DND-41 (cell line): ENCODE measurements around the gene CD4.

ENCODE experiments used
- ATAC-seq: fragments of 200-7000 bp; cut with Tn5 transposase; 3 replicates; pipeline ENCODE4 v1.9.1; 2021; ENCODE audit warnings: low read depth; ENCODE audit not compliant: insufficient read depth
- DNase-seq: peaks from one replicate; pipeline ENCODE4 v3.0.0-alpha.2; 2020
- H2AFZ ChIP-seq: 2 replicates; pipeline ENCODE4 v1.6.0; 2012; ENCODE audit warnings: low read depth, low read length
- H3K27ac ChIP-seq: 2 replicates; pipeline ENCODE4 v1.5.1; 2012; ENCODE audit warnings: low read length, inconsistent platforms
- H3K27me3 ChIP-seq: fragments of 200-600 bp; sonication (generic); 2 replicates; pipeline ENCODE4 v1.6.0; 2012; ENCODE audit warnings: low read length, mild to moderate bottlenecking, inconsistent platforms; ENCODE audit not compliant: insufficient read depth, poor library complexity
- H3K36me3 ChIP-seq: 2 replicates; pipeline ENCODE4 v1.5.1; 2012; ENCODE audit warnings: low read length, inconsistent platforms; ENCODE audit not compliant: insufficient read depth
- H3K4me1 ChIP-seq: 2 replicates; pipeline ENCODE4 v1.5.1; 2012; ENCODE audit warnings: mild to moderate bottlenecking, low read length; ENCODE audit not compliant: insufficient read depth
- H3K4me2 ChIP-seq: 2 replicates; pipeline ENCODE4 v1.6.0; 2012; ENCODE audit warnings: mild to moderate bottlenecking, moderate library complexity, low read length, inconsistent platforms; ENCODE audit not compliant: insufficient read depth
- H3K4me3 ChIP-seq, 2 experiments: fragments of 200-600 bp in 1 of 2; shearing (Covaris generic) in 1 of 2; 2 replicates each; pipeline ENCODE4 v1.5.1; 2012 to 2016; ENCODE audit warnings: inconsistent platforms in 2 of 2, low read length in 2 of 2, mild to moderate bottlenecking in 2 of 2, low read depth in 1 of 2, moderate library complexity in 1 of 2
- H3K79me2 ChIP-seq: 2 replicates; pipeline ENCODE4 v1.6.0; 2012; ENCODE audit warnings: low read length, inconsistent platforms; ENCODE audit not compliant: insufficient read depth
- H3K9ac ChIP-seq: 2 replicates; pipeline ENCODE4 v1.6.0; 2012; ENCODE audit warnings: low read depth, mild to moderate bottlenecking, inconsistent platforms, low read length, moderate library complexity
- H3K9me3 ChIP-seq: 2 replicates; pipeline ENCODE4 v1.5.1; 2012; ENCODE audit warnings: low read length, moderate library complexity, mild to moderate bottlenecking, inconsistent platforms; ENCODE audit not compliant: insufficient read depth, severe bottlenecking
- H4K20me1 ChIP-seq: 2 replicates; pipeline ENCODE4 v1.6.0; 2012; ENCODE audit warnings: low read length; ENCODE audit not compliant: insufficient read depth
- EZH2 ChIP-seq: IDR thresholded peaks from 3 replicates; pipeline ENCODE4 v1.6.1; 2012; ENCODE audit warnings: borderline replicate concordance, low read depth, mild to moderate bottlenecking, moderate library complexity, low read length, inconsistent platforms; ENCODE audit not compliant: severe bottlenecking
- TF ChIP-seq, protein P1 (sequence below): IDR thresholded peaks from 2 replicates; pipeline ENCODE4 v1.5.1; 2012; ENCODE audit warnings: borderline replicate concordance, low read length, moderate library complexity, mild to moderate bottlenecking; ENCODE audit not compliant: poor library complexity, severe bottlenecking; ENCODE audit errors: extremely low read depth

Gene CD4

DNA sequence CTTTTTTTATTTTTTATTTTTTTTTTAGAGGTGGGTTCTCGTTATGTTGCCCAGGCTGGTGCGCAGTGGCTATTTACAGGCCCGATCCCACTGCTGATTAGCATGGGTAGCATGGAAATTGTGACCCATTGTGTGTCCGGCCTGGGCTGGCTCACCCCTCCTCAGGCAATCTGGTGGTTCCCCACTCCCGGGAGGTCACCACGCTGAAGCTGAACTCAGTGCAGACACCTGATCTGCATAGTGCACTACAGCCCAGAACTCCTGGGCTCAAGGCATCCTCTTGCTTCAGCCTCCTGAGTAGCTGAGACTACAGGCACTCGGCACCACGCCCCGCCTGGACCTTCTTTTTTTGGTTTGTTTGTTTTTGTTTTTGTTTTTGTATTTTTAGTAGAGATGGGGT, 5.5 kb upstream of the CD4 start:
- no peaks in the 10 kb centered on the region for H3K9me3 ChIP-seq
- no peak overlapping the region for H3K9ac ChIP-seq
- H3K4me3 ChIP-seq, result no peak overlapping the region
- DNase-seq, result no peak
- H3K36me3 ChIP-seq, result no peaks in the 10 kb centered on the region
- H4K20me1 ChIP-seq, result no peaks in the 10 kb centered on the region
- TF ChIP-seq EZH2, result no peak
- TF ChIP-seq, protein P1, sequence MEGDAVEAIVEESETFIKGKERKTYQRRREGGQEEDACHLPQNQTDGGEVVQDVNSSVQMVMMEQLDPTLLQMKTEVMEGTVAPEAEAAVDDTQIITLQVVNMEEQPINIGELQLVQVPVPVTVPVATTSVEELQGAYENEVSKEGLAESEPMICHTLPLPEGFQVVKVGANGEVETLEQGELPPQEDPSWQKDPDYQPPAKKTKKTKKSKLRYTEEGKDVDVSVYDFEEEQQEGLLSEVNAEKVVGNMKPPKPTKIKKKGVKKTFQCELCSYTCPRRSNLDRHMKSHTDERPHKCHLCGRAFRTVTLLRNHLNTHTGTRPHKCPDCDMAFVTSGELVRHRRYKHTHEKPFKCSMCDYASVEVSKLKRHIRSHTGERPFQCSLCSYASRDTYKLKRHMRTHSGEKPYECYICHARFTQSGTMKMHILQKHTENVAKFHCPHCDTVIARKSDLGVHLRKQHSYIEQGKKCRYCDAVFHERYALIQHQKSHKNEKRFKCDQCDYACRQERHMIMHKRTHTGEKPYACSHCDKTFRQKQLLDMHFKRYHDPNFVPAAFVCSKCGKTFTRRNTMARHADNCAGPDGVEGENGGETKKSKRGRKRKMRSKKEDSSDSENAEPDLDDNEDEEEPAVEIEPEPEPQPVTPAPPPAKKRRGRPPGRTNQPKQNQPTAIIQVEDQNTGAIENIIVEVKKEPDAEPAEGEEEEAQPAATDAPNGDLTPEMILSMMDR, result no peak
- H3K4me1 ChIP-seq, result peaks cover 25% of the 10 kb centered on the region
- no peak overlapping the region for H3K4me2 ChIP-seq
- H2AFZ ChIP-seq, result no peak overlapping the region
- H3K27ac ChIP-seq, result no peak overlapping the region
- H3K79me2 ChIP-seq, result no peaks in the 10 kb centered on the region
- ATAC-seq, result no peak
- H3K27me3 ChIP-seq, result peaks cover 6% of the 10 kb centered on the region

DNA sequence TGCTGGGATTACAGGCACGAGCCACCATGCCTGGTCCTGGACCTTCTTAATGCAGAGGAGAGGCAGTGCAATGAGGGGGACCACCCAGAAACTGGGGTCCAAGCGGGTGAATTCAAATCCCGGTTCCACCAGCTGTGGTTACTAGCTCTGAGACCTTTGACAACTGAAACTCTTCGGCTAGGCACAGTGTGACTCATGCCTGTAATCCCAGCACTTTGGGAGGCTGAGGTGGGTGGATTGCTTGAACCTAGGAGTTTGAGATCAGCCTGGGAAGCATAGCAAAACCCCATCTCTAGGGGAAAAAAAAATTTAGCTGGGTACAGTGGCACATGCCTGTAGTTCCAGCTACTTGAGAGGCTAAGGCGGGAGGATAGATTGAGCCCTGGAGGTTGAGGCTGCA, 5.0 kb upstream of the CD4 start:
- TF ChIP-seq EZH2, result no peak
- TF ChIP-seq, protein P1, result no peak
- no peaks in the 10 kb centered on the region for H3K36me3 ChIP-seq
- peaks cover 26% of the 10 kb centered on the region for H3K4me1 ChIP-seq

DNA sequence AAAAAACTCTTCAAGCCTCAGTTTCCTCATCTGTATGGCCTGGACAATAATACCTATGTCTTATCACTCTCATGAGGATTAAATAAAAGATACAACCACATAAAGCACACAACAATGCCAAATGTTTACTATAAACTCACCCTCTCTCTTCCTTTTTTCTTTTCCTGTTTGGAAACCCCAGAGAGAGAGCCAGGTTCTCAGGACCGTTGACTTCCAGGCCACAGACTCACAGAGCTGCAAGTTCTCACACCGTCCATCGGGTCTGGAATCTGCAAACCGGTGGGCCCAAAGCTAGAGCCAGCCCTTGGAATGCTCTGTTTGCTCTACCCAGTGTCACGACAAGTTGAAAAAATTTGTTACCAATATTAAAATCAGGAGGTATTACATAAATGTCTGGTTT, 4.6 kb upstream of the CD4 start:
- no peaks in the 10 kb centered on the region for H4K20me1 ChIP-seq
- DNase-seq, result no peak
- no peaks in the 10 kb centered on the region for H3K36me3 ChIP-seq
- H3K79me2 ChIP-seq, result no peaks in the 10 kb centered on the region
- no peak overlapping the region for H3K27ac ChIP-seq
- TF ChIP-seq, protein P1, result no peak
- H3K9me3 ChIP-seq, result no peaks in the 10 kb centered on the region
- H3K4me2 ChIP-seq, result no peak overlapping the region
- H2AFZ ChIP-seq, result no peak overlapping the region
- peaks cover 13% of the 10 kb centered on the region for H3K27me3 ChIP-seq
- H3K4me3 ChIP-seq, result no peak overlapping the region
- no peak for ATAC-seq
- peaks cover 29% of the 10 kb centered on the region for H3K4me1 ChIP-seq
- no peak overlapping the region for H3K9ac ChIP-seq

More for the DNA sequence above, 5.0 kb upstream of the CD4 start:
- H3K27ac ChIP-seq, result no peak overlapping the region
- ATAC-seq (no peak), DNase-seq (no peak)
- no peak overlapping the region for H3K4me3 ChIP-seq
- no peaks in the 10 kb centered on the region for H4K20me1 ChIP-seq
- no peak overlapping the region for H2AFZ ChIP-seq
- no peak overlapping the region for H3K9ac ChIP-seq
- H3K4me2 ChIP-seq, result no peak overlapping the region
- peaks cover 9% of the 10 kb centered on the region for H3K27me3 ChIP-seq
- H3K79me2 ChIP-seq, result no peaks in the 10 kb centered on the region
- no peaks in the 10 kb centered on the region for H3K9me3 ChIP-seq

DNA sequence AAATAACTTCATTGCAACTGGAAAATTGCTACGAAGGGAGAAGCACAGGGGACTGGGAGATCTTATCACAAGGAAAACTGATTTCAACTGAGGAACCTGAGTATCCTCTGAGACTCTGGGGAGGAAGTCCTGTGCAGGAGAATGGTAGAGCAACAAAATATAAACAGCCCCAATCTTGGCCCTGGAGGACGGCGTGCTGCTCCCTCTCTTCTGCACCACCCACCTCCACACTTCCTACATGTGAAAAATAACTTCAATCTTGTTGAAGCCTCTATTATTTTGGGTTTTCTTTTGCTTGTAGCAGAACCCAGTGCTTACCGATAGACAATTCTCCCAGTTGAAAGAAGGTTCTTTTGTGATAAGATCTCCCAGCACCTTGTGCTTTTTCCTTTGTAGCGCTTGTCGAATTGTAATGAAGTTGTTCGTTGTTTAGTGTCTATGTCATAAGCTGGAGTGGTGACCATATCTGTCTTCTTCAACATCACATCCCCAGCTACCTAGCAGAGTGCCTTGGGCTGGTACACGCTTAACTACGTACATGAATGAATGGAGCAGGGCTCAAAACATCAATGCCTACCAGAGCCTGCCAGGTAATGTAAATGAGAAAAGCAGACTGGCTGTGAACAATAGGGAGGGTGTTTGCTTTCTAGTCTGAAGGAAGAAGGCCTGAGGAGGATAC, 2.8 kb upstream of the CD4 start:
- H3K4me2 ChIP-seq, result no peak overlapping the region
- H3K27ac ChIP-seq, result no peak overlapping the region
- H3K27me3 ChIP-seq, result peaks cover 25% of the 10 kb centered on the region
- no peak overlapping the region for H3K9ac ChIP-seq
- no peak for DNase-seq
- 0 out of 3 replicates have a peak, but pooled peaks have one; percentile 7 for ATAC-seq
- no peak overlapping the region for H3K4me3 ChIP-seq
- no peak overlapping the region for H2AFZ ChIP-seq
- no peaks in the 10 kb centered on the region for H3K9me3 ChIP-seq
- peaks cover 29% of the 10 kb centered on the region for H3K4me1 ChIP-seq
- no peaks in the 10 kb centered on the region for H3K36me3 ChIP-seq
- no peaks in the 10 kb centered on the region for H3K79me2 ChIP-seq
- no peaks in the 10 kb centered on the region for H4K20me1 ChIP-seq
- TF ChIP-seq, protein P1, result no peak
- no peak for TF ChIP-seq EZH2
